GM21423 (cell line): ENCODE data around the gene SUB1.

Source experiments
- ATAC-seq: cut with Tn5 transposase; IDR thresholded peaks from one replicate; pipeline ENCODE4 v1.9.1; 2021; ENCODE audit warnings: mild to moderate bottlenecking, moderate library complexity; ENCODE audit not compliant: unreplicated experiment

The SUB1 gene

DNA sequence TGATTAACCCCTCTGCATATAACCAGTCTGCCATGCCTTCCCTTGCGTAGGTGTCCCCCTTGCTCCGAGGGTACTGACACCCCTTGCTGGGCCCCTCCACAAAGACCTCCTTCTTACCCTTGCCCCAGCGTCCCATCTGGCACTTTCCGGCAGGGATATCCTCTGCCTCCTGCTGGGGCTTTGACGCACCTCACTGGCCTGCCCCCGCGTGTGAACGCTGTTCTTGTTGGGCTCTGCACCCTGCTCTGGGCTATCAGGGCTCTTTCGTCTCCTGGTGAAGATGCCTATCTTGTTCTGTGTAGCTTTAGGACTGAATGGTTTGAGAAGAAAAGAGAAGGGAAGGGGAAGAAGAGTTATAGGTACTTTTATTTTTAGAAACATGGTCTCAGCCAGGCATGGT, 53.0 kb downstream of the SUB1 start:
- no peak for ATAC-seq

DNA sequence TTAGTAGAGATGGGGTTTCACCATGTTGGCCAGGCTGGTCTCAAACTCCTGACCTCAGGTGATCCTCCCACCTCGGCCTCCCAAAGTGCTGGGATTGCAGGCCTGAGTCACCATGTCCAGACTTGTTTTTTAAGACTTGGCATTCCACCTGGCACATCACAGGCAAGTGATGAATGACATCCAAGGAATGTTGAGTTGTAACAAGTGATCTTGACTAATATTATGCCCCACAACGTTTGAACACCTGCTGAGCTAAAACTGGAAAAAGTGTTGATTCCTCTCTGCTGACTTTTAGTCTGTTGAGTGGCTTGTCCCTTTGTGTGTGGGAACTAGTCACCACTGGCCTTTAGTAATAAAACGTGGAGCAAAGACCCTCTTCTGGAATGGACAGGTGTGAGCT, 54.6 kb downstream of the SUB1 start:
- ATAC-seq = no peak

DNA sequence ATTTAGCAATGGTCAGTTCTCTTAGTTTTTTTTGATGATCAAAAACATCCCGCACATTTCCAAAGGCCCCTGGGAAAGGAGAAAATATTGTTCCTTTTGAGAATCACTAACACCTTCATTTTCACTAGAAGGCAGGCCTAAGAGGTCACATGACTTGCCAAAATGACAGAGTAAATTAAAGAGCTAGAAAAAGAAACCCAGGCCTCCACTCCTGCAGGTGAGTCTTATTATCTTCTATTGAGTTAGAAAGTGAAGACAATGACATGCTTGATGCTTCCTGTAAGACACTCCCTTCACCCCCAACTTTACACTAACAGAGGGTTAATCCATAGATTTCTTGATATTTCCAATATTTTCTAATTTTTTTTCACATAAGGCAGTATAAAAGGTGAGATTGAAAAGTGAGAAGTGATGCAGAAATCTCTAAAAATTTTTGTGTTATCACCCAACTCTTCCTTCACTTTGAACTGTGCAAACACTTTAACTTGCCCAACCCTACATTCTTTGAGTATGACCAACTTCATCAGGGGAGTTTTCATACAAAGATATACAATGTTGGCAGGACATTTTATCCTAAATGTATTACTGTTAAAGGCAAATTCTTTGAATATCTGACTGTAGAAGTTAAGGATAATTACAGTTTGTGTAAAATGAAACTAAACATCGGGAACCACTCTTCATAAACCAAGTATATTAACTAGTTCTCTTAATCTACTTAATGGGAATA, 57.1 kb downstream of the SUB1 start:
- ATAC-seq = no peak

DNA sequence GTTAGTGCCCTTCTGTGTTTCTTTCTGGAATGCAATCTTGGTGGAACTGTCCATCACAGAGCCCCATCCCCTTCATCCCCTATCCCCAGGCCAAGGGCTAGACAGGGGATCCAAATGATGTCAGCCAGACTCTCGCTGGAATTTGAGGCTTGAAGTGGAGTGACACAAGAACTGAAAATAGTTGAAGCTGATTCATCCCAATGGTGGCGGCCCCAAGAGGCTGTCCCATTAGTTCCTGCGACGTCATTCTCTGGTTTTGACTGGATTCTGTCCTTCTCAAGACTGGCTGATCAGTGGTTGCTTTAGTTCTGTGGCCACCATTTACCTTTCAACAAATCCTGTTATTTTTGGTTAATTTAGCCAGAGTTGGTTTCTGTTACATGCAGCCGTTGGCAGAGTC, 59.9 kb downstream of the SUB1 start:
- no peak for ATAC-seq

DNA sequence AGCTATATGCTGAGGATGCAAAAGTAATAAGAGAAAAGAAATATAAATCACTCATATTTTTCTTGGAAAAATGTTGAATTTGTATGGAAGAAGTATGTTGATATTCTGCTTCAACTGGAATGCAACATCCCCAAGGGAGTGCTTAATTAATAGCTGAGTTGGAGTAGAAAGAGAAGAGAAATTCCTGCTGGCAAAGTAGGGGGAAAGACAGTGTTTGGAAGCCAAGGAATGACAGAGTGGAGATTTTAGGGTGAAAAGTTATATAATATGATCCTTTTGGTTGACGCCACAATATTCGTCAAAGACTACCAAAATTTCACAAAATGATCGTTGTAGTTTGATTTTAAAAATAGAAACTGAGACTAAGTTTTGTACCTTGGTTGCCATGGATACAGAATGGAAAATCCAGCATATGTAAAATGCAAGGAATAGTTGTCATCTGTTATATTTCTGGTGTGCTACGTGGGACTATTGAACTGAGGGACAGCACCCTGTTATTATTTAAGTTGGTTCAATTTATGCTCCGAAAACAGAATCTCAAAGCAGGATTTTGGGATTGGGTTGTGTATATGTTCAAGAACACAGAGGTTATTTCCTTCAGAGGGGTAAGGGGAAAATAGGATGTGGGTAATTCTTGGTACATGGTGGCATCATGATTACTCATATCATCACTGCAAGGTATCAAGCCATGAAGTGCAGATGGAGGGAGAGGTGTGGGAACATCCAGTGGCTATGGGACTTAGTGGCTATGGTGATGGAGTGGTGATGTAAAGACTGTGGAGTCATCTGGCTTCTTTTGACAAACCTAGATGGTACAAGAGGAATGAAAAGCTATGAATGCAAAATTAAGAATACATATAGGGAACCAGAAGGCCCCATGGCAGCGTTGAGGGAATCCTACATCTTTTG, 61.0 kb downstream of the SUB1 start:
- no peak for ATAC-seq

DNA sequence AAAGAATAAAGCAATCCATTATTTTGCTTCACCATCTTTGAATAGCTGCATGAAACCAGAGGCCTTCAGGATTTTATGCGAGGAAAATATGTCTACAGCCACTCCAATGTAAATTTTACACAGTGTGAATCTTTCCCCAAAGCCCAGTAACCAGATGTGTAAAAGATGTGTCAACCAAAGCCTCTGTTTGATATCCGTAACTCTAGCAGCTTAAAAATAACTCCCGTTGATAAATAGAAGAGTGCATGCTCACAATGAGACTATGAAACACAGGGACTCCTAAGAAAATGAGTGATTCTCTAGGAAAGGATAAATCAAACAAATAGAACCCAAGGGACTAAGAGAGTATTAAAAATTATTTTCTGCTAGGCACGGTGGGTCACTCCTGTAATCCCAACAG, 65.7 kb downstream of the SUB1 start:
- ATAC-seq = no peak

DNA sequence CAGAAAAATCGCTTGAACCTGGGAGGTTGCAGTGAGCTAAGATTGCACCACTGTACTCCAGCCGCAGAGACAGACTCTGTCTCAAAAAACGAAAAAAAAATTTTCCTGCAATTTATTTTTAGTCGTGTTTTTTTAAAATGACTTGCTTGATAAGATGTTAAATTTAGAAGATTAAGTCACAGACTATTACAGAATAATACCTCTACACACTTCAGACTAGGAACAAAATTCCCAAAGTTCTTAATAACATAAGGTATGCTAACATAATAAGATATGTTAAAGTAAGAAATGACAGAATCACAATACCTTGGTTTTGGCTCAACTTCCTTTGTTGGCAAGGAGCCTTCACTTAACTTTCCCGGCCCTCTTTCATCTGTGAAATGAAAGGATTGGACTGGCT, 66.3 kb downstream of the SUB1 start:
- no peak for ATAC-seq
